Hematopoietic multipotent progenitor cell treated with erythropoietin and hydrocortisone succinate and interleukin-3 and kit ligand, for 8 days (in vitro differentiated cells): ENCODE data around the gene RIMBP2.

Experiments used
- DNase-seq: peaks from one replicate; pipeline ENCODE4 v3.0.0-alpha.2; 2015

RIMBP2 gene

GRCh38 chr12:130675121-130675520 is 41.0 kb downstream of the RIMBP2 start:
- no peak for DNase-seq

GRCh38 chr12:130674676-130675075 is 41.4 kb downstream of the RIMBP2 start:
- DNase-seq = no peak

GRCh38 chr12:130673036-130673705 is 42.9 kb downstream of the RIMBP2 start:
- DNase-seq = no peak

DNA sequence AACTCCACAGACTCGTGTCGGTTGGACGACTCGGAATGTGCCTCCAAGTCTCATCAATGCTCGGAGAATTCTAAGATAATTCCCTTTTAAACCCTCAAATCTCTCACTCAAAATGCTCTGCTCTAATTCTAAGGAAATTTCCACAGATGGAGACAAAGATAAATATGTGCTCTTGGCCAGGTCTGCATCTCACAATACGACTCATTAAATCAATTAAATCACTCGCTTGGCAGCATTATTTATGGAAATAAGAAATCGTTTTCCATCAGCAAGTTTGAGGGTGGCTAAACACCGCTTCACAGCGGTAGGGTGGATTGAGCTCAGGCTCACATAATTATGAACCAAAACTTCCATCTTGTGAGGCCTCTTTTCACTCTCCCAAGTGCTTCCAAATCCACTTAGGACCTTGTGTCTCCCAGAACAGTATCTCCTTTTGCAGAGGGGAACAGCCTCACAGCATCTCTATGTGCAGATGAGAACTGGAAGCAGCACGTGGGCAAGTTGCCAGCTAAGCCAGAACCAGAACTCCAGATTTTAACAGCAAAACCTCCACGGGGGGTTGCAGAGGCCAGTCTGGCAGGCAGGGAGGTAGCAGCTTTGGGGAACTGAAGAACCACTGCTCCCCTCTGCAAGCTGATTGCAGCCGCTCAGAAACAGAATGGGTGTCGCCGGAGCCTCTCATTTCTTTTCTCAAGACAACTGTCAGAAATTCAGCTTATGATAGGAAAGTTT is 43.8 kb downstream of the RIMBP2 start:
- no peak for DNase-seq

GRCh38 chr12:130671556-130671955 is 44.5 kb downstream of the RIMBP2 start:
- no peak for DNase-seq

DNA sequence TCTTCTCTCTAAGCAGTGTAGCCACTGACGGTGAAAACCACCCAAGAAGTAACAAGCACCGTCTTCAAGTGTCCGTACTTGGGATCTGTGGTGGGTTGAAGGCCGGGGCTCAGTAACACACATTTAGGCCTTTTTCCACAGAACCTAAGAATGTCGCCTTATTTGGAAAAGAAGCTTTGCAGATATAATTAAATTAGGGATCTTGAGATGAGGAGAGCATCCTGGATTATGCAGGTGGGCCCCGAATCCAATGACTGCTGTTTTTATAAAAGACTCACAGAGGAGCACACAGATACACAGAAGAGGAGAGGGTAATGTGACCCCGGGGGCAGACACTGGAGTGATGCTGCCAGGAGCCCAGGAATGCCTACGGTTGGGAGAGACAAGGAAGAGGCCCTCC is 46.3 kb downstream of the RIMBP2 start:
- DNase-seq = no peak

GRCh38 chr12:130669205-130669557 is 46.9 kb downstream of the RIMBP2 start:
- DNase-seq = no peak

DNA sequence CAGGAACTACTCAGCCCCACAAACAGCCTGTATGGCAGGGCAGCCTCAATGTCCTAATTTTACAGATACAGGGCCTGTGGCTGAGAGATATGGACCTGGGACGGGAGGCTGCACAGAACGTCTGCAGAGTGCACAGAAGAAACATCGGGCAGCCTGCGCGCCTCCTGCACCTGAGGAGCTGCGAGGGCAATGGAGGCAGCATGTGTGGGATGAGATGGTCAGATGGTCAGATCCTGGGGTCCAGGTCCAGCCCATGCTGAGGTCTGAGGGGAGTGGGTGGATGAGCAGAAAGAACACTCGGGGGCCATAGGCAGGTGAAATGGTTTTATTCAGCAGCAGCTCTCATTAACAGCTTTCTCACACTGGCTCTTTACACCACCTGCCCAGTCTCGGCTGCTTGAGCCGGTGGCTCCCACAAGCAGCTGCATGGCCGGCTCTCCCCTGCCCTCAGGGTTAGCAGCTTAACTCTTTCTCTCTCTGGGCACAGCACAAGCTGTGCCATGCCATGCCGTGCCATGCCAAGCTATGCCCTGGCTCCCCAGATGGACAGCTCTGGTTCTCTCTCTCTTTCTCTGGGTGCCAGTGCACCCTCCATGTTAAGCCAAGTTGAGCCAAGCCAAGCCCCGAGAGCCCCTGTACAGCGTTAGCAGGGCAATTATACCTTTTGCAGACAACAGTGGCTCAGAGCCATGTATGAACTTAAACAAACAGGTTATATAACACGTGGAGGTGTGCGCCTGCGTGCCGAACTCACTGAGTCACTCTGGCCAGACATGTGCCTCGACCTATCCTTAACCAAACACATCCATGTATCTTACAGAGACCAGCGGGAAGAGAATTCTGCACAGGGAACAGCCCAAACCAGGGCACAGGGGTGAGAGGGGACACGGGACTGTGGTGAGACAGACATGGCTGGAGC is 47.6 kb downstream of the RIMBP2 start:
- DNase-seq = no peak

- no peak for DNase-seq
These were observed 48.6 kb downstream of the RIMBP2 start for GRCh38 chr12:130667421-130667960.

DNA sequence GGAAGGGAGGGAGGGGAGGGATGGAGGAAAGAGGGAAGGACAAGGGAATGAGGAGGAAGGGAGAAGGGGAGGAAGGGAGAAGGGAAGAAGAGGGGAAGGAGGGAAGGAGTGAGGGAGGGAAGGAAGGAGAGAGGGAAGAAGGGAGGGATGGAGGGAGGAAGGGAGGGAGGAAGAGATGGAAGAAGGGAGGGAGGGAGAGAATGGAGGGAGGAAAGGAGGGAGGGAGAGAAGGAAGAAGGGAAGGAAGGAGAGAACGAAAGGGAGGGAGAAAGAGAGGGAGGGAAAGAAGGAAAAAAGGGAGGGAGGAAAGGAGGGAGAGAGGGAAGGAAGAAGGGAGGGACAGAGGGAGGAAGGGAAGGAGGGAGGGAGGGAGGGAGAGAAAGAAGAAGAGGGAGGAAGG is 49.5 kb downstream of the RIMBP2 start:
- no peak for DNase-seq

DNA sequence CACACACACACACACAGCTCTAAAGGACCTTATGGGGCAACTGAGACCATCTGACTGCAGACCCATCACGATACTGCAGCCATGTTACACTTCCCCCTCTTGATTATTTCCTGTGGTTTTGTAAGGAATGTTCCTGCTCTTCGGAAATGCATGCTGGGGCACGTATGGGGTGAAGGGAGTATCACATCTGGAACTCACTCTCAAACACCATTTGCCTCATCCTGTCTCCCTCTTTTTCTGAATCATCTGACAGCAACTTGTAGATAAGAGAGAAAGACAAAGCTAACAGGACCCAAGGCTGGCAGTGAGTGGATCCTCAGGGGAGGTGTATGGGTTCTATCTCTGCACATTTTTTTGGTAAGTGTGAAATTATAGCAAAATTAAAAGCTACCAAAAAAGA is 50.3 kb downstream of the RIMBP2 start:
- no peak for DNase-seq

GRCh38 chr12:130664772-130665171 is 51.3 kb downstream of the RIMBP2 start:
- no peak for DNase-seq

GRCh38 chr12:130664252-130664651 is 51.8 kb downstream of the RIMBP2 start:
- no peak for DNase-seq

- no peak for DNase-seq
These were observed 52.6 kb downstream of the RIMBP2 start for GRCh38 chr12:130663514-130663913.

DNA sequence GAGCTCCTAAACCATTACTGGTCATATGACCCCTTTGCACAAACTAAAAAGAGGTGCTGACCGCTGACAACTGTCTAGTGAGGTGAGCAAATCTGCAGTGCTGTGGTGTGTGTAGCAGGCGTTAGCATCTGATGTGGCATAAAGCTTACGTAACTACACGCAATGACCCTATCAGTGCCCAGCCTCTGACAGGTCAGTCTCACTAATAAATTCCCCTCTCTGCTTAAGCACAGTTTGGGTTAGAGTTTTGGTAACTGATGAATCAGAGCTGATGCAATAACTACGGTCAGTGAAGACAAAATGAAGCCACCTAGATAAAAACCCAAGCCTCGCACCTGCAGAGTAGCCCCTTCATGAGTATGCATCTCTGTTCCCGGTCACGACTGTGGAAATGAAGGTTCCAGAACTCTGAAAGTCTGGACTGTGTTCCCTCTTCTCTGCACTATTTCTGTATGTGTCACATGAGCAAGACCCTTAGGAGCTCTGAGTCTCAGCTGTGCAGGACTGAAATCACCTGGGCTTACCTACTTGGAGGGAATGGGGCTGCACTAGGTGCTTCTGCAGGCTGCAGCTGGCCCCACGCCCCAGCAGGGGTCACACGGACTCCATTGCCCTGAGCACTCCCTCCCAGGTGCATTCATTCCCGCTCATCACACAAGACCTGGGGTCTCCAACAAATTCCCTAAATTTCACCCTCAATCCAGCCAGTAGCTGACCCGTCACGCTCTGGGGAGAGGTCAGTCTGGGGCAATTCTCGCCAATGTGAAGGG is 54.4 kb downstream of the RIMBP2 start:
- DNase-seq = no peak

- DNase-seq = no peak
These were observed 55.0 kb downstream of the RIMBP2 start for GRCh38 chr12:130661059-130661458.

GRCh38 chr12:130658145-130658911 is 57.8 kb downstream of the RIMBP2 start:
- DNase-seq = no peak

GRCh38 chr12:130656411-130656810 is 59.7 kb downstream of the RIMBP2 start:
- DNase-seq = no peak

- DNase-seq = no peak
These were observed 60.2 kb downstream of the RIMBP2 start for GRCh38 chr12:130655881-130656280.

- DNase-seq = no peak
These were observed 61.1 kb downstream of the RIMBP2 start for GRCh38 chr12:130655010-130655409.

- no peak for DNase-seq
These were observed 64.7 kb downstream of the RIMBP2 start for GRCh38 chr12:130651188-130651959.
